Coronary artery (tissue), 2 donors: ENCODE measurements around the gene KCNH1.

ENCODE experiments used
- DNase-seq: peaks from one replicate; pipeline ENCODE4 v3.0.0-alpha.2; 2017; ENCODE audit warnings: low spot score
- H3K27ac ChIP-seq, 2 donors: fragments of 200-600 bp; sonication (generic); one replicate each; pipeline ENCODE4 v1.5.1; 2016 to 2019
- H3K4me3 ChIP-seq: fragments of 200-600 bp; sonication (generic); 2 replicates; pipeline ENCODE4 v1.5.1; 2016; ENCODE audit warnings: mild to moderate bottlenecking, moderate library complexity
- CTCF ChIP-seq: fragments of 200-600 bp; sonication (generic); IDR thresholded peaks from one replicate; pipeline ENCODE4 v1.5.1; 2019; ENCODE audit warnings: antibody characterized with exemption

Gene KCNH1

GRCh38 chr1:210853276-210853675, 280.7 kb downstream of the KCNH1 start:
- no peak for DNase-seq
- TF ChIP-seq CTCF = no peak
- Histone ChIP-seq H3K27ac (no peak overlapping the region), H3K4me3 (no peak overlapping the region)

GRCh38 chr1:210850556-210850955, 283.4 kb downstream of the KCNH1 start:
- Histone ChIP-seq H3K4me3 (no peak overlapping the region), H3K27ac (no peak overlapping the region)
- DNase-seq = no peak
- no peak for TF ChIP-seq CTCF

GRCh38 chr1:210848474-210848873, 285.5 kb downstream of the KCNH1 start:
- no peak for TF ChIP-seq CTCF
- H3K4me3 ChIP-seq = no peak overlapping the region
- DNase-seq = no peak
- H3K27ac ChIP-seq = no peak overlapping the region

GRCh38 chr1:210841926-210842625, 291.9 kb downstream of the KCNH1 start:
- Histone ChIP-seq H3K4me3 (no peak overlapping the region), H3K27ac (no peak overlapping the region)
- no peak for TF ChIP-seq CTCF
- DNase-seq = no peak

GRCh38 chr1:210830034-210831028, 303.6 kb downstream of the KCNH1 start:
- H3K27ac ChIP-seq = no peak overlapping the region
- TF ChIP-seq CTCF = no peak
- no peak for DNase-seq
- no peak overlapping the region for H3K4me3 ChIP-seq

GRCh38 chr1:210828996-210829596, 304.9 kb downstream of the KCNH1 start:
- Histone ChIP-seq H3K4me3 (no peak overlapping the region), H3K27ac (no peak overlapping the region)
- DNase-seq = no peak
- no peak for TF ChIP-seq CTCF
